ENCODE measurements around the gene WNT3.
A peak's percentile ranks its signal among the peaks of the same experiment; 100 is the strongest.

The WNT3 gene

DNA sequence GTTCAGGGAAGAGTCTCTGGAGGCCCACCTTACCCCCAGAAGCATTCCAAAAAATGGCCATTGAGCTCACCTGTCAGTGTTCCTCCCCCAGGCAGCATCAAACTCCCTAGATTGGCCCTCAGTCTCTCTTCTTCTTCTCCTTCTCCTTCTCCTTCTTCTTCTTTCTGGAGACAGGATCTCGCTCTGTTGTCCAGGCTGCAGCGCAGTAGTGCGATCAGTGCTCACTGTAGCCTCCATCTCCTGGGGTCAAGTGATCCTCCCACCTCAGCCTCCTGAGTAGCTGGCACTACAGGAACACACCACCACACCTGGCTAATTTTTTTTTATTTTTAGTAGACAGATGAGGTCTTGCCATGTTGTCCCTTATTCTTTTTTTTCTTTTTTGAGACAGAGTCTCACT lies 16.4 kb upstream of the WNT3 start:
- DNase-seq (ENCODE audit: low spot score), result no peak

DNA sequence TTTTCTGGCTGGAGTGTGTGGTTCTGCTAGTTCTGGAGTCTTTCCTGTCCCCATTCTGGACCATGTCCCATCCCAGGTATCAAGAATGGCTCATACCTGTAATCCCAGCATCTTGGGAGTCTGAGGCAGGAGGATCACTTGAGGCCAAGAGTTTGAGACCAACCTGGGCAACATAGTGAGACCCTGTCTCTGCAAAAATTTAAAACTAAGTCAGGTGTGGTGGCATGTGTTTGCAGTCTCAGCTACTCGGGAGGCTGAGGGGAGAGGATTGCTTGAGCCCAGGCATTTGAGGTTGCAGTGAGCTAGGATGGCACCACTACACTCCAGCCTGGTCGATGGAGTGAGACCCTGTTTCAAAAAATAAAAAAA lies 15.3 kb upstream of the WNT3 start:
- DNase-seq (ENCODE audit: low spot score), result no peak

GRCh38 chr17:46832945-46833839 lies 14.7 kb upstream of the WNT3 start:
- peak; percentile 65 for DNase-seq (ENCODE audit: low spot score)

DNA sequence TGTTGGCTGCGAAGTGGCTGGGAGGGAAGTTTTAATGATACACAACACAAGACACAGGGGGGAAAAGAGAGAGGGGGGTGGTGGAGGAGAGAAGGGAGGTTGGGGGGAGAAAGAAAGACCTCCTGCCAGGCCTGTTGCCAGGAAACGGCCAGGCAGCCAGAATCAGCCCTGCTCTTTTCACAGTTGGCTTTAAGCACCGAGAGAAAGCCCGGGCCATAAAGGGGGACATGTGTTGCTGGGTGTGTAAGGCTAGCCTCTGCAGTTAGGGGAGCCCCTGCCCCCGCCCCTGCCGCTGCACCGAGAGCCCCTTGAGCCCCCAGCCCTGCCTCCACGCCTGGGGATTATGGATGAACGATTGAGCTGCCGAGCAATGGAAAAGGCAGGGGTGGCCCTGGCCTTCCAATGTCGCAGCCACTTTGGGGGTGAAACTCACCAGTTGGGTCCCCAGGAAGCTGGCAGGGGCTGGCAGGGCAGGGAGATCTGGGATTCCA lies 13.9 kb upstream of the WNT3 start:
- DNase-seq (ENCODE audit: low spot score), result peak; percentile 90

- no peak for DNase-seq (ENCODE audit: low spot score)
These were observed 13.3 kb upstream of the WNT3 start for GRCh38 chr17:46831573-46832330.

GRCh38 chr17:46827274-46827673 lies 8.8 kb upstream of the WNT3 start:
- DNase-seq (ENCODE audit: low spot score), result no peak

- no peak for DNase-seq (ENCODE audit: low spot score)
These were observed 7.6 kb upstream of the WNT3 start for GRCh38 chr17:46826116-46826515.

DNA sequence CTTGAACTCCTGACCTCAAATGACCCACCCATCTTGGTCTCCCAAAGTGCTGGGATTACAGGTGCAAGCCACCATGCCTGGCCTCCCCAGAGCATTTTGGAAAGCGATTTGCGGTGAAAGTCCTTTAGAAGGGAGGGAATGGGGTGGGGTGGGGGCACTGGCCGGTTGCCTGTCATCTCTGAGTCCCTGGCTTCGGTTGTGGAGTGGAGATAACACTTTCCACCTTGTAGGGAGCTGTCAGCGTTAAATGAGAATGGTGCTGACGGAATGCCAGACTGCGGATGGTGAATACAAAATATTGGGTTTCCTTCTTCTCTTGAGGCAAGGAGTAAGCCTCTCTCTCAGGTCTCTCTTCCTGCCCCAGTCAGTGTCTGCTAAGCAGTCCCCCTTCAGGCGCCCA lies 5.2 kb upstream of the WNT3 start:
- DNase-seq (ENCODE audit: low spot score), result no peak

GRCh38 chr17:46822388-46822921 lies 4.0 kb upstream of the WNT3 start:
- DNase-seq (ENCODE audit: low spot score), result no peak

GRCh38 chr17:46821482-46822387 lies 3.2 kb upstream of the WNT3 start:
- no peak for DNase-seq (ENCODE audit: low spot score)

- DNase-seq (ENCODE audit: low spot score), result no peak
These were observed 2.3 kb upstream of the WNT3 start for GRCh38 chr17:46820592-46821450.

GRCh38 chr17:46819906-46820351 lies 1.4 kb upstream of the WNT3 start:
- peak; percentile 86 for DNase-seq (ENCODE audit: low spot score)

GRCh38 chr17:46818929-46819859 lies 702 bp upstream of the WNT3 start:
- DNase-seq (ENCODE audit: low spot score), result peak; percentile 88

- no peak for DNase-seq (ENCODE audit: low spot score)
These were observed 637 bp downstream of the WNT3 start for GRCh38 chr17:46817901-46818209.

- no peak for DNase-seq (ENCODE audit: low spot score)
These were observed 1.2 kb downstream of the WNT3 start for GRCh38 chr17:46817151-46817900.

DNA sequence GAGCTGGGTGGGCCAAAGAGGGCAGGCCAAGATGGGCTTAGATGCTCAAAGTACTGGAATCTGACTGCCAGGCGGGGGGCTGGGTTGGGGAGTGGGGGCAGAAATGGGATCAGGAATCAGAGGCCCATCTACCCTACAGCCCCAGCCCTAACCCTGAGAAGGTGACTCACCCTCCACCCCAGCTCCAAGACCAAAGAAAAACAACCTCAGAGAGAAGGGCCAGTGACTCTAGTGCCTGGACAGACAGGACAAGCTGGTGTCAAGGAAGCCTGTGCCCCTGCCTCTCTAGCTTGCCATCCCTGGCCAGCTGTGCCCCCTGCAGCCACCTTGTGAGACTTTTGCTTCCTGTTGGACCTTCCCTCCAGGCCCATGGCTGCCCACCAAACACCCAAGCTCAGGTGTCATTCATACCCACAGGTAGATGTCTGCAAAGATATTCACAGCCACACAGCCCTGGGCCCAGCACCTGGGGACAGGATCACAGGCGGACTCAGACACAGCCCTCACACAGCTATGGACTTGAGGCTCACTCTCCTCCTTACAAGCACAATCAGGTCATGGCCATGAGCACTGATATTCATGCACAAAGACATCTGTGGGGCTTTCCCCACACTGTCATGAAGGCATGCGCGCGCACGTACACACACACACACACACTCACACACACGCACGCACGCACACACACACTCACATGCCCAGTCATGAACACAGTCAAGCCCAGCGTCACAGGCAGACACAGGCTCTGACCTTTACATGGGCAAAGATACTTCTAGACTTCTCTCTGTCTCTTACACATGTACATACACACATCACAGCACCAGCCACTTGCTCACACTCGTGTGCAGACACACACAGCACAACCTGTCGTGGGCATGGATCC lies 2.8 kb downstream of the WNT3 start:
- no peak for DNase-seq (ENCODE audit: low spot score)

DNA sequence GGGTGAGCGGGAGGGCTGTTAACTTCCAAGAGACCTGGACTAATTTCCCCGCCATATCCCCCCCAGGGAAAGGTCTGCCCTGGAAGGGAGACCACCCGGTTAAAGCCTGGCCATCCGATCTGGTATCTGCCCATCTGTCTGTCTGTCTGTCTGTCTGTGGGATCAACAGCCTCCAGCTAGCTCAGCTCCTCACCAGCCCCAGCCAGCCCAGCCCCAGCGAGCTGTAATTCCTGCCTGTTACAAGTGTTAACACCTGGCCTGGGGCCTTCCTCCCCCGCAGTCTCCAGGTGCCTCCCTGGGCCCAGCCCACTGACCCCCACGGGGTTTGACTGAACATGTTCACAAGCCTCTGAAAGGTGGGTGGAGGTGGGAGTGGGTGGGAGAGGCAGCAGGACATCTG lies 4.0 kb downstream of the WNT3 start:
- DNase-seq (ENCODE audit: low spot score), result no peak

DNA sequence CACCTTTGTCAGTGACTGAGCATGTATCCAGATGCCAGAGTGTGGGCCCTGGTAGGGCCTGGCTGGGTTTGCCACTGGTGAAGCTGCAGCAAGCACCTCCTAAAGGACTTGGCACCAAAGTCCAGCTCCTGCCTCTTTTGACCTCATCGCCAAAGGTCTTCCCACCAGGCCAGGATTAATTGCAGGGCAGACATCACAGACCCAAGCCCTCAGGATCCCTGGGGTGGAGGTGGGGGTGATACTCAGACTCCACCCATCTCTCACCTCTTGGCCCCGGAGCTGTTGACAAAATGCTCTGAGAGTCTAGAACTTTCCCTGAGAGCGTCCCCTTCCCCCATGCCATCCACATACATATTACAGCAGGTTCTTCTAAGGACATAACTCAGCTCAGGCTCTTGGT lies 4.6 kb downstream of the WNT3 start:
- no peak for DNase-seq (ENCODE audit: low spot score)
